ENCODE data around the gene LRRC3C. TPM values are rescaled to one million over a fixed set of nuclear protein-coding genes. Genes with fewer than 3 reads are reported as not detected.

Gene LRRC3C
- not detected for total RNA-seq

GRCh38 chr17:39927101-39927928 lies at the start of gene LRRC3C, which contains the start of gene ORMDL3:
TSS of gene LRRC3C (plus strand) at chr17:39927732. CDS start at chr17:39941524, 13,792 bp downstream.
TSS of gene ORMDL3 (minus strand) at chr17:39927601. CDS start at chr17:39924203, 3,398 bp downstream.

DNA sequence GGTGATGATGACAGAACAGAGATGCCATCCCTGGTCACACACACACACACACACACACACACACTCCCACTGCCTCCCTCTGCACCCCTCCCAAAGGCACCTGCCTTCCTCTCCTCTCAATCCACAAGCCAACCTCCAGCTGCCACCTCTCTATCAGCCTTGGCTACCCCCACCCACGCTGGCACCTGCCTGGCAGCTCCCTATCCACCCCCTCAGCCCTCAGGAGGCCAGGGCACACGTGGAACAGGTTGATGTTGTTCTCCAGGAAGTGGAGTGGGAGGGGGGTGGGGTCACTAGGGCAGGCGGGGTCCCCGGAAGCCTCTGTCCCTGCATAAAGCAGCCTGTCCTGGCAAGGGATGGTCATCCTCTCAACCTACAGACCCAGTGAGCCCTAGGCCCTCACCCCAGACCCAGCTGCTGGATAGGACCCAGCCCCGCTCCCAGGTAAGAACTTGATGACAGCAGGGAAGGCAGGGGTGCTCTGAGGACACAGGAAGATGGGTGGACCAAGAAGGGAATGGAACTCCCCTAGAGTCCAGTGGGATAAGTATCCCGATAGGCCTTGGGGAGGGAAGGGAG lies 35.2 kb downstream of the LRRC3C start, which contains the start of gene GSDMA:
Gene GSDMA, plus strand, starts transcription at position 363 of the 579 bp plus-strand sequence. CDS start 2,684 bp downstream, outside the sequence.

GRCh38 chr17:39980351-39981206 lies 53.0 kb downstream of the LRRC3C start, which contains the start of gene PSMD3:
TSS of gene PSMD3 (plus strand) at chr17:39980807. CDS start at chr17:39980971, 164 bp downstream.

Other genes with a start within 250 kb of the LRRC3C start
- 18.1 TPM for gene PGAP3, start 239.7 kb upstream of the LRRC3C start, total RNA-seq
- gene ERBB2, start 227.7 kb upstream of the LRRC3C start, total RNA-seq, result 62.2 TPM
- gene MIEN1, start 197.2 kb upstream of the LRRC3C start, total RNA-seq, result 14.2 TPM
- gene GRB7, start 189.8 kb upstream of the LRRC3C start, total RNA-seq, result 1.3 TPM
- 0.55 TPM for gene IKZF3, start 63.4 kb upstream of the LRRC3C start, total RNA-seq
- not detected for gene ZPBP2, start 59.5 kb upstream of the LRRC3C start, total RNA-seq
- 12.9 TPM for gene GSDMB, start 9.1 kb upstream of the LRRC3C start, total RNA-seq
- gene ORMDL3, start 131 bp upstream of the LRRC3C start, total RNA-seq, result 55.5 TPM
- not detected for gene GSDMA, start 35.3 kb downstream of the LRRC3C start, total RNA-seq
- 75.3 TPM for gene PSMD3, start 53.1 kb downstream of the LRRC3C start, total RNA-seq
- gene CSF3, start 87.7 kb downstream of the LRRC3C start, total RNA-seq, result not detected
- 91.3 TPM for gene MED24, start 126.7 kb downstream of the LRRC3C start, total RNA-seq
- gene THRA, start 135.2 kb downstream of the LRRC3C start, total RNA-seq, result 96.6 TPM
- 13.2 TPM for gene NR1D1, start 172.9 kb downstream of the LRRC3C start, total RNA-seq
- 91.9 TPM for gene MSL1, start 194.2 kb downstream of the LRRC3C start, total RNA-seq
- gene CASC3, start 212.8 kb downstream of the LRRC3C start, total RNA-seq, result 71.7 TPM
- gene RAPGEFL1, start 249.7 kb downstream of the LRRC3C start, total RNA-seq, result 16.2 TPM